ENCODE data around the gene ADGRV1.

ADGRV1 gene

GRCh38 chr5:91101600-91102379, 543.2 kb downstream of the ADGRV1 start:
- H3K4me3 ChIP-seq (ENCODE audit: low read depth, low read length) = no peak overlapping the region
- peak; percentile 73 for TF ChIP-seq CTCF (IDR thresholded peaks at IDR 0.05; ENCODE audit: low read depth, low read length, missing control alignments)
- peak; percentile 37 for DNase-seq (ENCODE audit: low read depth)

- no peak overlapping the region for H3K4me3 ChIP-seq (ENCODE audit: low read depth, low read length)
- DNase-seq (ENCODE audit: low read depth) = no peak
- no peak for TF ChIP-seq CTCF (IDR thresholded peaks at IDR 0.05; ENCODE audit: low read depth, low read length, missing control alignments)
These were observed 544.9 kb downstream of the ADGRV1 start for GRCh38 chr5:91103353-91104061.

- no peak for DNase-seq (ENCODE audit: low read depth)
- TF ChIP-seq CTCF (IDR thresholded peaks at IDR 0.05; ENCODE audit: low read depth, low read length, missing control alignments) = no peak
- H3K4me3 ChIP-seq (ENCODE audit: low read depth, low read length) = no peak overlapping the region
These were observed 545.5 kb downstream of the ADGRV1 start for GRCh38 chr5:91104062-91104448.

GRCh38 chr5:91106842-91107511, 548.4 kb downstream of the ADGRV1 start:
- DNase-seq (ENCODE audit: low read depth) = no peak
- TF ChIP-seq CTCF (IDR thresholded peaks at IDR 0.05; ENCODE audit: low read depth, low read length, missing control alignments) = no peak
- no peak overlapping the region for H3K4me3 ChIP-seq (ENCODE audit: low read depth, low read length)

GRCh38 chr5:91109634-91110033, 551.0 kb downstream of the ADGRV1 start:
- DNase-seq (ENCODE audit: low read depth) = no peak
- TF ChIP-seq CTCF (IDR thresholded peaks at IDR 0.05; ENCODE audit: low read depth, low read length, missing control alignments) = no peak
- H3K4me3 ChIP-seq (ENCODE audit: low read depth, low read length) = no peak overlapping the region

- H3K4me3 ChIP-seq (ENCODE audit: low read depth, low read length) = no peak overlapping the region
- no peak for DNase-seq (ENCODE audit: low read depth)
- TF ChIP-seq CTCF (IDR thresholded peaks at IDR 0.05; ENCODE audit: low read depth, low read length, missing control alignments) = no peak
These were observed 552.1 kb downstream of the ADGRV1 start for GRCh38 chr5:91110686-91111085.

All from GM12864 (cell line).